HG03280 (cell line): Measurements from ENCODE around the gene RALGPS1.
"Not testable (repeated sequence)": the region's sequence is repeated elsewhere in the genome, so short reads cannot be mapped to it uniquely, and the experiment has no call there.

Experiments
- ATAC-seq: cut with Tn5 transposase; IDR thresholded peaks from one replicate; pipeline ENCODE4 v1.9.1; 2021; ENCODE audit warnings: mild to moderate bottlenecking, moderate library complexity; ENCODE audit not compliant: unreplicated experiment

RALGPS1 gene

DNA sequence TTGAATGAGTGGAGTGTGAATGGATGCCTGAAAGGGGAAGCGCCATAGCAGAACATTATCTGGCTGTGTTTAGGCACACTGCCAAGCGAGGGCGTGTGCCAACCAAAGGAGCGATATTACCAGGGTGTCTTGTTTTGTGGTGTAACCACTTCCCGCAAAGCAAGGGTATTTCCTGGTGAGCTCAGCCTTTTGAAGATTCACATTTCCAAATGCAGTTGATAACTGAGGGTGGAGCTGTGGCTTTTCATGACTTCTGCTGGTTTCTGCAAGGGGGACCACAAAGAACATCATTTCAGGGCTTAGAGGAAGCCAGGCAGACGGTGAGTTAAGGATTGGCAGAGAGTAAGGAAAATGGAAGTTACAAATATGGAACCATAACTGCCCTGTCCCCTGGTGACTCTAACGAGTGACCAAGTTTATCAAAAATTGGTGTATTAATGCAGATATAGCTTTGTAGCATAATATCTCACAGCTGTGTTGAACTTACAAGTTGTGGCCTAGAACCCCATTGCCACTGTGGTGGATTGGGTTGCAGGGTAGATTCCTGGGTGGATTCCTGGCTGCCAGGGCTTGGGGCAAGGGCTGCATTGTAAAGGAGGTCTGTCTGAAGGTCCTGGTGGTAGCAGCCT, 71.4 kb downstream of the RALGPS1 start:
- no peak for ATAC-seq

DNA sequence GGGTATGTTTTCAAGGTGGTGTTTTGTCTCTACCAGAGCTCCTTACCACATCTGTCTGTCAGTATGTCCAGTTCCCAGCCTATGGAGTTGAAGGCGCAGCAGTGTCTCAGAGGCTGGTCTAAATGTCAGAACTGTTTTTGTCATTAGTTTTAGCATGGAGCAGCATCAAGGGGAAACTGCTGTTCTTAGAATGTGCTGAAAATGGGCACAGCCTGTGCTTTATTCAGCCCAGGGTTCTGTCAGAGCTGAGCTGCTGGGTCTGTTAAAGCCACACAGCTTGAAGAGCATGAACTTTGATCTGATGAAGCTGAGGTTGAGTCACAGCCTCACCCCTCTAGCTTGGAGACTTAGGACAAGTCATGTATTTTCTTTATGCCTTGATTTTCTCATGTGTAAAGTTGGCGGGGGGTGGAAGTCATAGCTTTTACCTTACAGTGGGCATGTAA, 71.9 kb downstream of the RALGPS1 start:
- ATAC-seq, result no peak

DNA sequence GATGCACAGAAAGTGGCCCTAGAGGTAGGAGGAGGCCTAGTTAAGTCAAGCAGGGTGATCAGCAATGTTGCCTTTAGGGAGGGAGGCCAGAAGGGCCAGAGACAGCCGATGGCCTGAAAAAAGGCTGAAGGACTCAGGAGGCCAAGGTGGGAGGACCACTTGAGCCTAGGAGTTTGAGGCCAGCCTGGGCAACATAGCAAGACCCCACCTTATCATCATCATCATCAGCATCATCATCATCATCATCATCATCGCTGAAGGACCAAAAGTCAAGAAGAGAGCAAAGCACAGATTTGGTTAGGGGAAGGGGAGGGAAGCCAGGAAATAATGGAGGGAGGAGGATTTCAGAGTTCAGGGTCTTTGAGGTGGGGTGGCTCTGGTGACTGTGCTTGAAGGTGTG, 74.3 kb downstream of the RALGPS1 start:
- ATAC-seq, result no peak

DNA sequence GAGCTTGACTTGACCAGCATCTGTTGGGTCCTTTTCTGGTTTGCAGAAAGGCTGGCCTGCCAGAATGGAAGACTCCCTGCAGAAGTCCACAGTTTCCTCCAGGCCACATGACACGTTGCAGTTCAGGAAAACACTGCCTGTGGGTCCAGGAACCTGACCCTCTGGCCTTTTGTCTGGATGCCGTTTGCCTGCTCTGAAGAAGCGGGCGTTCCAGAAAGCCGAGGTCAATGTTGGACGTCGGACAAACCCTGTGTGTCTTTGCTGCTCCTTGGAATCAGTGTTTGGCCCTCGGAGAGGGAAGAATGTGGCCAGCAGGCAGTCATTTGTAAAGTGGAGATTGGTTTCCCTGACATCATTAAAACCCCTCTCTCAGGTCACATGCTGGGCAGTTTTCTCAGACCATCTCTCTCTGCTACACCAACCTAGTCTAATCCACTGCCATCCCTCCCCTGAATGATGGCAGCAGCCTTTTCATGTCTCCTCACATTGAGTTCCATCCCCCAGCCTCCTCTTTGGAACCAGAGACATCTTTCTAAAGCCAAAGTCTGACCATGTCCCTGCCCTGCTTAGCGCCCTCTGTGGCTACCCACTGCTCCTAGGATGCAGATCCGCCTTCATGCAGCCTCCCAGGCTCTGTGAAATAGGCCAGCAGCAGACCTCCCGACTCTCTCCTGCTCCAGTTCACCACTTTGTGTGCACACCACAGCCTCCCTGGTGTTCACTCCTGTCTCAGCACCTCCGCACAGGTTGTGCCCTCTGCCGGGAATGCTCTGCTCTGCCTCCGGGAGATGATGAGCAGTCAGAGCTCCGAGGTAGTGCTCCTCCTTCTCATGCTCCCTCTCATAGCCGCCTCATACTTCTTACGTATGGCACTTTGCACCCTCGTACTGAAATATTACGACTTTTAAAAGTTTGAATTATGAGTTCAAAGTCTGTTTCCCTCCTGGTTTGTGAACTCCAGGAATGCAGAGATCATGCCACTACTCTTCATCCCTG, 75.6 kb downstream of the RALGPS1 start:
- ATAC-seq, result no peak

DNA sequence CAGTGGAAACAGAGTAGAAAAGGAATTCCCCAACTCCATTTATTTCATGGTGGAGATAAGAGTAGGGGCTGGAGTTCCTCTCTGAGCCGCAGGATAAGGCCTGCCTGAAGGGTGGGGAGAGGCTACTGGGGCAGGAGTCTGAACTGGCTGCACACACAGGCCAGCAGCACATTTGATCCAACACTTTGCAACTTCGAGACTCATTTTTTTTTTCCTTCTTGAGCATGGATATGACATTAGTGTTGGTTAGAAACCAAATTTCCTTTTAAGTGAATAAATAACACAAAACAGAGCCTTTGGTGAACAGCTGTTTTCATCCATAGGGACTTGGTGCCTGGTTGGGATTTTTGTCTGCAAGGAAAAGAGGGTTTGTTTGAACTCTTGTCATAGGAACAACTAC, 76.6 kb downstream of the RALGPS1 start:
- ATAC-seq, result no peak

DNA sequence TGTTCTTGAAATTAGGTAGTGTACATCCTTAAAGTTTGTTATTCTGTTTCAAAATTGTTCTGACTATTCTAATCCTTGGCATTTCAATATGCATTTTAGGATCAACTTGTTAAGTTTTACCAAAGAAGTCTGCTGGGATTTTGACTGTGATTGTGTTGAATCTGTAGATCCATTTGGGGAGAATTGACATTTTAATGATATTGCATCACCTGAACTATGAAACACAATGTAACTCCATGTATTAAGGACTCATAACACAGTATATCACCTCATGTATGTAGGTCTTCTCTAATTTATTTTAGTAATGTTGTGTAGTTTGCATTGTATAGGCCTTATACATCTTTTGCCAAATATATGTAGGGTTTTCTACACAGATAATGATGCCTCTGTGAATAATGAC, 77.8 kb downstream of the RALGPS1 start:
- no peak for ATAC-seq

DNA sequence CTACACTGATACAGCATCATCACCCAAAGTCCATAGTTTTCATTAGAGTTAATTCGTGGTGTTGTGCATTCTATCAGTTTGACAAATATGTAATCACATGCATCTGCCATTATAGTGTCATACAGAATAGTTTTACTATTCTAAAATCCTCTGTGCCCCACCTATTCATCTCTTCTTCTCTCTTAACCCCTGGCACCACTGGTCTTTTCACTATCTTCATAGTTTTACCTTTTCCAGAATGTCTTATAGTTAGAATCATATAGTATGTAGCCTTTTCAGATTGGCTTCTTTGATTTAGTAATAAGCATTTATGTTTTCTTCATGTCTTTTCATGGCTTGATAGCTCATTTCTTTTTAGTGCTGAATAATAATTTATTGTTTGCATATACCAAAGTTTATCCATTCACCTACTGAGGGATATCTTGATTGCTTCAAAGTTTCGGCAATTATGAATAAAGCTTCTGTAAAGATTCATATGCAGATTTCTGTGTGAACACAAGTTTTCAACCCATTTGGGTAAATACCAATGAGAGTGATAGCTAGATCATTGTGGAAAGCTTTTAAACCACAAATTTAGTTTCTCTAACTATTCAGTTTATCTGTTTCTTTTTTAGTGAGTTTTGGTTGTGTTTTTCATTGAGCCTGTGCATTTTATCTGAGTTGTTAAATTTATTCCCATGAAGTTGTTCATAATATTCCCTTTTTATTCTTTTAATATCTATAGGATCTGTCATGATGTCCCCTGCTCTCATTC, 84.9 kb downstream of the RALGPS1 start:
- no peak for ATAC-seq

DNA sequence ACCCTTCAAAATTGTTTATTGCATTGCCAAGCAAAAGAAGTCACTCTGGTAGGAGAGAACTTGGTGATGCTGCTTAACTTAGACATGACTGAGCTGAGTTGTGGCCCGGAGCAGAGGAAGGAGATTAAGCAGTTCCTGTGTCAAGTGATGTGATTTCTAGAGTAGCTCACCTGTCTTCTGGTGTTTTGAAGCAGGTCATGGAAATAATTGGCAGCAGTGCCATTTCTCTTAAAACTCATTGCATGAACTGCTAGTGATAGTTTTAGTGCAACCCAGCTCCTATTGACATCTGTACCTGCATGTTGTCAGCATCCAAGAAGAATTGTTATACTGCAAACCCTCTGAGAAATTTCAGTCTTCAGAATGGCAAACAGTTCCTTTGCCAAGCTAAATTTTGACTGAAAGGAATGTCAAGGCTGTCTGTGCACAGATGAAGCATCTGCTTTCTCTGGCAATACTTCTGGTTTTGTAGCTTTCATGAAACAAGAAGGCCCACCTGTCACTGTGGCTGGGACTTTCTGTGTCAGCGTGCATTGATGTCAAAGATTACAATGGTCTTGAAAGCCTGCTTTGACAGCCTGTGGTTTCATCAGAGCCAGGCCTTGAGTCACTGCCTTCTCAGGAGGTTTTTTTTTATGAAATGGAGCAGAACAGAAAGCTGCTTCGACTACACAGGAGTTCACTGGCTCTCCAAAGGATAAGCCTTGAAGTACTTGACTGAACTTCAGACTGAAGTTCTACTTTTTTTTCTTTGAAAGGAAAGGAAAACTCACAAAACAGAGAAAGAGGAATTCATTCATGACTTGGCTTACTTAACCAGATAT, 90.6 kb downstream of the RALGPS1 start:
- ATAC-seq, result peak; percentile 92

DNA sequence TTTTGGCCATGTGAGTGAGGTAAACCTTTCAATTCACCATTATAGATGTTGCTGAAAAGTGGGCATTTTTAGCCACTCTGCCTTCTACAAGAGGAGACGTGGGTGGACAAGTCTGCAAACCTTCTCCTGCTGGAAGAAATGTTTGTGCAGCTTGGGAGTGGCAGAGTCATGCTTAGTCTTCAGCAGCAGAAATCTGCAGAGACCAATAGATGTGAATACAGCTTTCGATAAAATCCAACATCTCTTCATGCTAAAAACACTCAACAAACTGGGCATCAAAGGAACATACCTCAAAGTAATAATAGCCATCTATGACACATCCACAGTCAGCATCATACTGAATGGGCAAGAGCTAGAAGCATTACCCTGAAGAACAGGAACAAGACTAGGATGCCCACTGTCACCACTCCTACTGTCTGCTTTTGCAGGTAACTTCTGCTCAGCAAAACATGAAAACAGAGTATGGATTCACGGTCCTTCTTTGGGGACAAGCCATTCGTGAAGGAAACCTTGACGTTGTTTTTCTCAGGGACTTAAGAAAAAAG, 91.3 kb downstream of the RALGPS1 start:
- ATAC-seq, result peak; percentile 21

DNA sequence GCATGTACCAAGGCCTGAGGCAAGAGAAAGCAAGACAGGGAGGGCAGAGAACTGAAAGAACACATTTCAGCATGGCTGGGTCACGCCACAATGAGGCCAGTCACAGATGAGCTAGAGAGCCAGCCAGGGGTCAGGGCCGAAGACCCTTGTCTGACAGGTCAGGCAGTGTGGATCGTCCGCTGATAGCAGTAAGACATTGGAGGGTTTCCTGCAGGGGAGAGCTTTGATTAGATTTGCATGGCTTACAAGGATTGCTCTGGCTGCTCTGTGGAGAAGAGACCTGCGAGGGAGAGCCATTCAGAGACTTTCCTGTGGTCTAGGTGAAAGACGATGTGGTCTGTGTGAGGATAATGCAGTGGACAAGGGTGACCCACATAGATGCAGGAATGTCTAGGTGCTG, 93.1 kb downstream of the RALGPS1 start:
- no peak for ATAC-seq

DNA sequence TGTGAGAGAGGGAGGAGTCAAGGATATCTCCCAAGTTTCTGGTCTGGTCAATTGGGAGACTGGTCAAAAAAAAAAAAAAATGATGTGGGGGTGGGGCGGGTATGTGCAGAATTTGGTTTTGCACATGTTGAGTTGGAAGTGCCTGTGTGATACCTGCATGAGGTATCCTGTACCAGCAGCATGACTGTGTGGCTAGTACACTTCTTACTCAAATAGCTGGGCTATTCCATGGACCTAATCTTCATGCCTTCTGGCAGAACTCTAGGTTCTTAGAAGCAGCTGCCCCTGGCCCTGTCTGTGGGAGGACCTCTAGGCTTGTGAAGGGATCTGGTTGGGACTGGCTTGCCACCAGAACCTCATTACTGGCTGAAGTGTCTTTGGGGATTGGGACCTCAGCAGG, 93.5 kb downstream of the RALGPS1 start:
- ATAC-seq, result no peak

DNA sequence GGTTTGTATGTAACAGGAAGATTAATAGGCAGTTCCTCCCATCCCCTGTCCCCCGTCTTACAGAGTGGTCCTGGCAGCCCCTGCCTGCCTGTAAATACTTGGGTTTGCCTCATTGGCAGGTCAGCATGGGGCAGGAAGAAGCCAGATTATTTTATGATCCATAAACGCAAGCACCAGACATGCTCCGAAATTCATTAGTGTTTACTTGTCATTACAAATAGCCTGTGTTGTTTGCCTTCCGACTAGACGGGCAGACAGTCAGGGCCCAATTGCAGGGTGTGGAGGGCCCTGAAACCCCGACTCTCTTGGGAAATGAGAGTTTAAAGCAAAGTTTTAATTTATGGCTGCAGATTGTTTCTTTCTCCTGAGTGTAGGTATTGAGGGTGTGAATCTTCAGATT, 97.2 kb downstream of the RALGPS1 start:
- no peak for ATAC-seq

DNA sequence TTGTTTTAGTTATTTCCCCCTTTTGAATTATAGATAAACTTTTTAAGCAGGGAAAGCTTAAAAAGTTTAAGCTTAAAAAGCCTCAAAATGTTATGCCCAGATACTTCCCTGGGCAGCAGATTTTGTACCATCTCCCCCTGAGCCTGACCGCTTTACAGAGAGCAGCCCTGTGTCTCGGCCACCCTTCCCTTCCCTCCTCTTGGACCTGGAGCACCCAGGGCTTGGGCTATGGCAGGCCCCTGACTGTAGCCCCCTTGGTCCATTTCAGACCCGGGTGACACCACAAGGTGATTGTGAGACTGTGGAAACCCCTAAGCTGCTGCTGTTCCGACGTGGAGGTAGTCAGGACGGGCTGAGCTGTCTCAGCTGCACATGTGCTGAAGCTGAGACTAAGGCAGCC, 97.7 kb downstream of the RALGPS1 start:
- ATAC-seq, result no peak

DNA sequence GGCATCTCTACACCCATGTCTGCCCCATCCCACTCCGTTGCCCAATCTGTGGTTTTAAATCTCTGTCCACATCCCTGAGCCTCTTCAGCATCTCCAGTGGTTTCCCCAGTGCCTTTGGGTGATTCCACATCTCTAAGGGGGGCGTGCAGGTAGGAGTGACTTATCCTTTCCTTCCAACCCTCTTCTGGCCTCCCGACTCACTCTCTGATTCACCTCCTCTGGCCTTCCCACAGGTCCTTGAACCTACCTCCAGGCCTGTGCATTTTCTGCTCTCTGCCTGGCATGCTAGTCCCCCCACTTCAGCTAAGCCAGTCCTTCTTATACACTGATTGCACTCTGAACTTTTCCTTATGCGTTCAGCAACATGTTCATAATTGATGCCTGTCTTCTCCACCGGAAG, 99.0 kb downstream of the RALGPS1 start:
- no peak for ATAC-seq

DNA sequence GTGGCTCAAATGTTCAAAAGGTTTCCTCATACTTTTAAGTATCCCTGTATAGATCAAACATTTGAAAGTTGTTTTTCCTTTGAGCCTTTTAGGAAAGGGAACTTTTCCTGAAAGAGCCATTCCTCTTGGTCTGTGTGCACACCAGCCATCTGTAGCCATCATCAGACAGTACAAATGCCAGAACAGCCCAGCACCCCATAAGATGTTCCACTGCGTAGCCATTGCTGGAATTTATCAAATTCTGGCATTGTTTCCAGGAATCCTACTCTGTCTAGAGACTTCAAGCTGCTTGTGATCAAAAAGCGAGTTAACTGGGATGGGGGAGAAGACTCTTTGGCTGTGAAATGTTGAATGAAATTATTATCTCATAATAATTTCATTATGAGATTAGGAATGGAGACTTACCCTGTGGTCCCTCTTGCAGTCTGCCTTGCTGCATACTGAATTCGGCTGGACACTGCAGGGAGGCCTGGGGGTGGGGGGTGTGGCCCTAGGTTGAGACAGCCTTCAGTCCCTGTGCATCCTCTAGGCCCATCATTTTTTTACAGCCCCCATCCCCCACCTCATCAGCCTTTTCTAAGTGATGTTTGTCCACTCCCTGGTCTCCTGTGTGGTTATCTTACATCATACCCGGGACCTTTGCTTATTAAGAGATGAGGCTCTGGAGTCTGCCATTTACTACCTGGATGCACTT, 99.8 kb downstream of the RALGPS1 start:
- no peak for ATAC-seq

DNA sequence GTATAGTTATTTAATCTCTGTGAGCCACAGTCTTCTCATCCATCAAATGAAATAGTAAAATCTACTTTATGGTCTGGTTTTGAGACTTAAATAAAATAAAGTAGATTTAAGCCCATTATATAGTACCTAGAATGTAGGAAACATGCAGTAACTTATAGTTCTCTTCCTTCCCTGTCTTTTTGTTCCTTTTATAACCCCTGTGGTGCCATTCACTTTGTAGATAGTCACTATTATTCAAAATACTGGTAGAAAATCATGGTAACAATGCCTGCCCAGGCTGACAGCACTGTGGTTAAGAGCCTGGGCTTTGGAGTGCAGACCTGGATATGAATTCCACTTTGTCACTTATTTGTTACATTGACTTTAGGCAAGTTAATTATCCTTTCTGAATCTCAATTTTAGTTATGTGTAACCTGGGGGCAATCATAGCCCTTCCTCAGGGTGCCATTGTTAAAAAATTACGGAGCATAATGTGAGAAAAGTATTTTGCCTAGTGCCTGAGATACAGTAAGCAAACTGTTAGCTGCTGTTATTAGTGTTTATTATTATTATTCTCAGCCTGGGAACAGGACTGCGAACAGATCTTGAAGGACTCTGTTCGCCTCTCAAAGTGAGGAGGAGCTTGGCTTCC, 100.4 kb downstream of the RALGPS1 start:
- ATAC-seq, result no peak

DNA sequence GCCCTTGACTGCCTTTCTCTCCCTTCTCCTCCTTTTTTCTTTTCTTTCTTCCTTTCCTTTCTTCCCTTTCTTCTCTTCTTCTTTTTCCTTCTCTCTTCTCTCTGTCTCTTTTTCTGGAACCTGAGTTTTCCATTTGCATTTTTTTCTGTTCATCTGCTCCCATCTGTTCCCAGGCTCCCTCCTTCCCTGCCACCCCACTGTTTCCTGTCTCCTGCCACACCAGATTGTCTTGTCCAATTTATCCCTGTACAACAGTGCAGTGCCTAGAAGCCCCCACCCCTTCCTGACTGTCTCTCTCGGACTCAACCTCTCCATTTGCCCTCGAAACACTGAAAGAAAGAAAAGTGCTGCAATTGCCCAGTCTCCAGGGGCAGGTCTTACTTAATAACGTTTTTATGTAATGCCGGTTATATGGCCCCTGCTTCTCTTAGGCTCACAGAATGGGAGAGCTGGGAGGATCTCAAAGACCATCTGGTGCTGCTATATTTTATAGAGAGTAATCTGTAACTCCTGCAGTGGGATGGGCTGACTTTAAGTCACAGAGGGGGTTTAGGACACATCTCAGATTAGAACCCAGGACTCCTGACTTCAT, 101.4 kb downstream of the RALGPS1 start:
- ATAC-seq, result no peak

DNA sequence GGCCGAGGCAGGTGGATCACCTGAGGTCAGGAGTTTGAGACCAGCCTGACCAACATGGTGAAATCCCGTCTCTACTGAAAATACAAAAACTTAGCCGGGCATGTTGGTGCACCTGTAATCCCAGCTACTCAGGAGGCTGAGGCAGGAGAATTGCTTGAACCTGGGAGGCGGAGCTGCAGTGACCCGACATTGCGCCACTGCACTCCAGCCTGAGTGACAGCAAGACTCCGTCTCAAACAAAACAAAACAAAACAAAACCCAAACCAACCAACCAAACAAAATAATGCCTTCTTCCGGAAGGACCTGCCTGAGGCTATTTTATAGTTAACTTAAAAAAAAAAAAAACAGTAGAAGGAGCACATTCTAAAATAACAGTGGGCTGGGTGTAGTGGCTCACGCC, 103.4 kb downstream of the RALGPS1 start:
- not testable (repeated sequence) for ATAC-seq

DNA sequence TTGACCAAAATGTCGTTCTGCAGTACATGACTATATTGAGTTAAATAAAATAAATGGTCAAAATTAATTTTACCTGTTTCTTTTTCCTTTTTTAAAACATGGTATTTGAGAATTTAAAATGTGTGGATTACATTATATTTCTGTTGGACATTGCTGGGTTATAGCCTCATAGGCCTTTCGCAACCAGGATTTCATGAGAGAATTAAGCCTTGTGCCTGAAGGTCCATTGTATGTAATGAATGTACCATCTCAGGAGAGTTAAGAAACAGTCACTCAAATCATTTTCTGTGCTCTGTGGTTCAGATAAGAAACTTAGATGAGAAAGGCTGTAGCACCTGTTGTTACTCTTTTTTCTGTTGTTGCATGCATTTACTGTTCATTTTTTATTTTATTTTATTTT, 104.4 kb downstream of the RALGPS1 start:
- no peak for ATAC-seq
